Mucosa of descending colon (tissue), 3 donors: Measurements from ENCODE around the gene CFAP57. TPM values are rescaled to one million over a fixed set of nuclear protein-coding genes. Genes with fewer than 3 reads are reported as not detected.

Source experiments
- ATAC-seq: fragments of 200-7000 bp; cut with Tn5 transposase; one replicate; pipeline ENCODE4 v1.9.1; 2020; ENCODE audit warnings: mild to moderate bottlenecking, moderate library complexity
- DNase-seq, 3 donors: peaks; one replicate each; pipeline ENCODE4 v3.0.0-alpha.2; 2020
- H3K36me3 ChIP-seq: fragments of 200-600 bp; one replicate; pipeline ENCODE4 v1.8.0; 2021; ENCODE audit warnings: low read depth, mild to moderate bottlenecking
- H3K4me1 ChIP-seq: fragments of 200-600 bp; one replicate; pipeline ENCODE4 v1.8.0; 2021; ENCODE audit warnings: low read depth, mild to moderate bottlenecking
- H3K4me3 ChIP-seq: fragments of 200-600 bp; one replicate; pipeline ENCODE4 v1.8.0; 2021; ENCODE audit warnings: mild to moderate bottlenecking
- H3K9me3 ChIP-seq: fragments of 200-600 bp; one replicate; pipeline ENCODE4 v1.8.0; 2021; ENCODE audit warnings: mild to moderate bottlenecking
- CTCF ChIP-seq: fragments of 200-600 bp; IDR thresholded peaks from one replicate; pipeline ENCODE4 v1.8.0; 2022; ENCODE audit warnings: antibody characterized with exemption, mild to moderate bottlenecking
- intact Hi-C, 2 donors: fragments of 100-400 bp; cut with DNase I in 1 of 2; cut with micrococcal nuclease in 1 of 2; formaldehyde crosslinking; loops; one replicate each; pipeline versions ENCODE4 v1.11.0 to v1.11.1; 2022; cut with DNase I, micrococcal nuclease
- total RNA-seq, 3 donors: library from RNA; stranded (reverse); fragmentation: NEBNext Ultra II Directional in 2 of 3; extraction: Animal tissue kit (Norgen Biotek cat#: 25700) in 2 of 3; gene quantifications; one replicate each; pipeline versions ENCODE4 v1.2.1 to v1.2.4, GENCODE V29; 2021 to 2023
- donor health status: DM: no; HTN: no; CAD: no; lungs with moderate emphysema.
- donor health status: DM: no; HTN: no; CAD: no.
- donor health status: DM: no; HTN: yes; CAD: no.

CFAP57 gene
- total RNA-seq, 3 donors from 2014 or later, result 0.34 TPM; not detected in 2

- H3K9me3 ChIP-seq, result no peaks in the 10 kb centered on the region
- H3K36me3 ChIP-seq, result no peaks in the 10 kb centered on the region
- intact Hi-C loops, result no loop called here
- no peak for ATAC-seq
- no peak overlapping the region for H3K4me3 ChIP-seq
- DNase-seq, result no peak
- no peaks in the 10 kb centered on the region for H3K4me1 ChIP-seq
- TF ChIP-seq CTCF, result no peak
These were observed 25.4 kb downstream of the CFAP57 start for GRCh38 chr1:43197343-43198127.

- ATAC-seq (no peak), DNase-seq (no peak)
- no peaks in the 10 kb centered on the region for H3K4me1 ChIP-seq
- TF ChIP-seq CTCF, result no peak
- no peak overlapping the region for H3K4me3 ChIP-seq
- H3K9me3 ChIP-seq, result no peaks in the 10 kb centered on the region
- no peaks in the 10 kb centered on the region for H3K36me3 ChIP-seq
- intact Hi-C loops, result no loop called here
These were observed 27.1 kb downstream of the CFAP57 start for GRCh38 chr1:43199093-43199726.

- no peaks in the 10 kb centered on the region for H3K4me1 ChIP-seq
- H3K36me3 ChIP-seq, result no peaks in the 10 kb centered on the region
- no peaks in the 10 kb centered on the region for H3K9me3 ChIP-seq
- intact Hi-C loops, result no loop called here
- ATAC-seq, result no peak
- no peak for DNase-seq
- no peak for TF ChIP-seq CTCF
- H3K4me3 ChIP-seq, result no peak overlapping the region
These were observed 31.7 kb downstream of the CFAP57 start for GRCh38 chr1:43203859-43204258.

- no peak for ATAC-seq
- intact Hi-C loops, result no loop called here
- H3K36me3 ChIP-seq, result no peaks in the 10 kb centered on the region
- H3K9me3 ChIP-seq, result no peaks in the 10 kb centered on the region
- H3K4me1 ChIP-seq, result no peaks in the 10 kb centered on the region
- DNase-seq, result no peak
- no peak for TF ChIP-seq CTCF
- H3K4me3 ChIP-seq, result no peak overlapping the region
These were observed 32.3 kb downstream of the CFAP57 start for GRCh38 chr1:43204394-43204793.

- H3K4me1 ChIP-seq, result no peaks in the 10 kb centered on the region
- H3K4me3 ChIP-seq, result no peak overlapping the region
- ATAC-seq (no peak), DNase-seq (no peak)
- intact Hi-C loops, result no loop called here
- H3K9me3 ChIP-seq, result no peaks in the 10 kb centered on the region
- no peaks in the 10 kb centered on the region for H3K36me3 ChIP-seq
- no peak for TF ChIP-seq CTCF
These were observed 33.5 kb downstream of the CFAP57 start for GRCh38 chr1:43205671-43206070.
